CD4-positive, alpha-beta T cell treated with Interleukin-6 for 4 hours (primary cell): ENCODE results near the gene RANBP6.
"Not testable (repeated sequence)": the region's sequence is repeated elsewhere in the genome, so short reads cannot be mapped to it uniquely, and the experiment has no call there.

Experiments
- DNase-seq: peaks from one replicate; pipeline ENCODE4 v3.0.0-alpha.2; 2020; ENCODE audit warnings: mixed read lengths

RANBP6 gene

GRCh38 chr9:6015278-6016157, at the start of gene RANBP6:
Gene RANBP6 (minus strand): TSS chr9:6015624. CDS start chr9:6015607, 17 bp downstream.
- DNase-seq, result peak; percentile 92

GRCh38 chr9:6063146-6063545, 47.7 kb upstream of the RANBP6 start:
- DNase-seq, result peak; percentile 20

DNA sequence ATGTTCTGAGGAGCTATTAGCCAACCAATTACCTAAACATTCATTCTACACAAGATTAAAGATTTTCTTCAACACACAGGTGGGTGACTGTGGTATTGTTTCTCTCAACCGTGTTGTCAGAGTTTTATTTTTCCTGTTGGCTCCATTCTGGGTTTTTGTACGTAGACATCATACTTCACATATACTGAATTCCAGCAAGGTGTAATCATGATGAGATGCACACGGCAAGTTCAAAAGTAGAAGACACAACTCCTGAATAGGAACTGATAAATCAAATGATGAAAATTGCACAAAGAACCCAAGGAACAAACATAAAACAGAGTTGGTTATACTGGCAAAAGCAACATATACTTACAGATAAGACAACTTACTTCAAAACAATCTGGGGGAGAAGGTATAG, 40.2 kb upstream of the RANBP6 start:
- DNase-seq, result no peak

DNA sequence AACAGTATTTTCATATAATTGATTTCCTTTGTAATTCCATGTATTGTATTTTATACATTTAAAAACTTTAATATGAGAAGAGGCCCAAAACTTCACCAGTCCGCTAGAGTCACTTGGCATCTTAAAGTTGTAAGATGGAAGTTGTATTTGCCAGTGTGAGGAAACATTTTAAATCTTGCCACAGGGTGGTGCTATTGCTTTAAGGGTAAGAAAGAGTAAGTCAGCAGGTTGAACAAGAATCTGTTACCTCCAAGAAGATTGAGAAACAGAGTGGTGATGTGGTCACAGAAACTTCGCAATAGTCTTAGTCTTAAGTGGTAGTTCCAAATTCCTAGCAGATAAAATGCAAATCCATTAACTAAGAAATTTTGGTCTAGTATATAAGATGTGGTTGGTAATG, 39.8 kb upstream of the RANBP6 start:
- DNase-seq, result peak; percentile 44

DNA sequence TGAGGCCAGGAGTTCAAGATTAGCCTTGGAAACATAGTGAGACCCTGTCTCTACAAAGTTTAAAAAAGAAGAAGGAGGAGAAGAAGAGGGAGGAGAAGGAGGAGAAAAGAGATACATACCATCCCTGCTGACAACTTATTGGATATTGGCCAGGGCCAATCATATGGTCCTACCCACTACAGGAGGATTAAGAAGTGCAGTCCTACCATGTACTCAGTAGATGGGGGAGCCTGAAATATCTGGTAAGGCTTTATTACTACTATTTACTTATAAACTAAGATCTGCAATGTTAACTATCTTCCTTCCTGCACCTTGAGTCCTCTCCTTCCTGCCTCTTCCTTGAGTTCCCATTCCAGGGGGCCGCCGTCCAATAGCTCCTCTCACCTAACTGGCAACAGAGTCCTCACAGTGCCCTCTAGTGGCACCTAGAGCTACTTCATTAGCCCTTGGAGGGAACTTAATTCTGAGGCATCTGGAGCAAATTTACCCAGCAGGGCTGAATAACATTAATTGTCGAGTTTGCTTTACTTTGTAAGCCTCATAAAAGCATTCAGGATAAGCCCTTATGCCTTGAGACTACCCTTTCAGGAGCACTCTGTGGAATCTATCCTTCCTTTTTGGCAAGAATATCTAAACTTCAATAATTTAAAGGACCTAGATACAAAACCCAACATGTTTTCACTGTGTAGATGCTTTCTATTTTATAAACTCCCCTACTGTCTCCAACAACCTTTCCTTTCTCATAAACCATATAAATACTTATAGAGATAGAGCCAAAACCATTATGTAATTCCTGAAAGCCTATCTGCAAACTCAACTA, 39.1 kb upstream of the RANBP6 start:
- peak; percentile 74 for DNase-seq

DNA sequence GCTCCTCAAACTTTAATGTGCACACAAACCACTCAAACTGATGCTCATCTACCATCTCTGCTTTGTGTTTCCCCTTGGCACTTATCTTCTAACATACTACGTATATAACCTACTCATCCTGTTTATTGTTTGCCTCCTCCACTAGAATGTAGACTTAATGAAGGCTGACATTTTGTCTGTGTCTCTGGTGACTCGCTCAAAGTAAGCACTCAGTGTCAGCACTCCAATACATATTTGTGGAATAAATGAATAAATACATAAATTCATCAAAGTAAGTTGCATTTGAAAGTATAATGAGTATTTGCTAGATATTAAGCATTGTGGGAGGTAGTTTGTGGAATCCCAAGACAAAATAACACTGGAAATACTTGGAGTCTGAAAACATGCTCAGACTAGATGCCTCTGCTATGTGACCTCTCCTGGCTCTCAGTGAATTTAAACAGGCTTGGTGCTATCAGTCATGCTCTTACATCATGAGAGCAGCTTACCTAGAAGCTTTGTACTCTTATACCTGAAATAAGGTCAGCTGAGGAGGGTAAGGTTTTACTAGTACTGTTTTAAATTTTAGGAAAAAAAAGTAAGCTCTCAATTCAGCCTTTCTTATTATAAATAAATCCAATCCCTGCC, 37.0 kb upstream of the RANBP6 start:
- DNase-seq, result no peak

DNA sequence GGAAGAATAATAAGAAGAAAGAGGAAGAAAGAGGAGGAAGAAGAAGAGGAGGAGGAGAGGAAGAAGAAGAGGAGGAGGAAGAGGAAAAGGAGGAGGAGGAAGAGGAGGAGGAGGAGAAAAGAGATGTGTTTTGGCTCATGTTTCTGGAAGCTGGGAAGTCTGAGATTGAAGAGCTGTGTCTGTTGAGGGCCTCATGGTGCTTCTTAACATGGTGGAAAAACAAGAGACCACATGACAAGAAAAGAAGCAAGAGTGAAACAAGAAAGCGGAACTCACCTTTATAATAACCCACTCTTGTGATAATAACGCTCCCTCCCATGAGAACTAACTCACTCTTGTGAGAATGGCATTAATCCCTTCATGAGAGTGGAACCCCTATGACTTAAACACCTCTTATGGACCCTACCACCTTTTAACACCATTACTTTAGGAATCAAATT, 36.1 kb upstream of the RANBP6 start:
- DNase-seq, result no peak

DNA sequence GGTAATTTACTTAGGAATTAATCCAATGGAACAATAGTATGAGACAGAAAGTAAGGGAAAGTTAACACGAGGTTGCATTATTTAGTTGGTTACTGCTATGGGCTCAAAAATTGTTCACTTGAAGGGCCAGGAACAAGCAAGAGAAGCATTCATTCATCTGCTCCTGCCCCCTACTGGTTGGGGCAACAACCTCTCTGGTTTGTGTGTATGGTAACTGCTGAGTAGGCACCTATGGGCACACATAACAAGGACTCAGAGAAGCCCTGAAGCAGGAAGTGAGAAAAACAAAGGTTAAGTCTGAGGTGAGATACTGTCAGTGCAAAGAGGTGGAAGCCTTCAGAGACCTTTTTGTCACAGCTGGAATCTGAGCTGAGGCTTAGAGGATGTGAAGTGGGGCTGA, 34.4 kb upstream of the RANBP6 start:
- no peak for DNase-seq

DNA sequence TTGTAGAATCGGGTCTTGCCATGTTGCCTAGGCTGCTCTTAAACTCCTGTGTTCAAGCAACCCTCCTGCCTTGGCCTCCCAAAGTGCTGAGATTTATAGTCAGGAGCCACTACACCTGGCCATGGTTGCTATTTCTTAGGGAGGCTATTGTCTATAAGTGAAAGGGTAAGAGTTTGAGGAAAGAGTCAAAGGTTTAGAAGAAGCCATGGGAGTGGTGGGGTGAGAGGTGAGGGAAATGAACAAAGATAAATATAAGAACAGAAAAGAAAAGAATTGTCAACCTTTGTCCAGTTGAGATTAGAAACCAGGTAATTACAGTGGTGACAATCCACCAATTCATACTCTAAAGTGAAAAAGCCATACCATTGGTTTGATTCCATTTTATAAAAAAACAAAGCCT, 32.6 kb upstream of the RANBP6 start:
- no peak for DNase-seq

- no peak for DNase-seq
These were observed 31.6 kb upstream of the RANBP6 start for GRCh38 chr9:6047020-6047419.

- DNase-seq, result no peak
These were observed 29.9 kb upstream of the RANBP6 start for GRCh38 chr9:6045364-6045763.

- no peak for DNase-seq
These were observed 24.7 kb upstream of the RANBP6 start for GRCh38 chr9:6040077-6040476.

GRCh38 chr9:6036391-6036790, 21.0 kb upstream of the RANBP6 start:
- no peak for DNase-seq

GRCh38 chr9:6034954-6035353, 19.5 kb upstream of the RANBP6 start:
- DNase-seq, result no peak

DNA sequence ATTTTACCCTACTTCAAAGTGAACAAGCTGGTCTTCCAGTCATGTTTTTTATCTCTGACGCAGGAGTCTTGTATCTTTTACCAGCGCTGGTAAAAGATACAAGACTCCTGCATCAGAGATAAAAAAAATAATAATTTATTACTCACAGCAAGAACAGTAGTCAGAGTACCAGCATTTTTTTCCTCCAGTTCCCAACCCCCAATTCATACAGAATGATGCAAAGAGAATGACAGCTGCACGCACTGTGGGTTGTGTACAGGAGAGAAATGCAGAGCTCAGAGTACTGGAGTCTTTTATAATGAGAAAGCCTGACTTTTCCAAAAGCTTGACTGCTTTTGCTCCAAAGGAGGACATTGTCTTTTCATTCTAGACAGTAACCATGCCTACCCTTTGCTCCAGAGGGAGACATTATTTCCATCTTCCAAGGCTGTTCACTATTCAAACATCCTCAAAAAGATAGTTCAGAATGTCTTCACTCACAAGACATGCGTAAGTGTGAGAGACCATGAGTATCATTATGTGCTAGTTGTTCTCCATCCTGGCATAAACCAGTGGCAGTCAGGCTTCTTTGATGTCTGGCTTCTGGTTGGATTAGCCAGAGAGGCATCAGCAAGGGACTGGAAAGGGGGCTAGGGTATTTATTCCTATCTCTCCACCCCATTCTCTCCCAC, 14.3 kb upstream of the RANBP6 start:
- no peak for DNase-seq

DNA sequence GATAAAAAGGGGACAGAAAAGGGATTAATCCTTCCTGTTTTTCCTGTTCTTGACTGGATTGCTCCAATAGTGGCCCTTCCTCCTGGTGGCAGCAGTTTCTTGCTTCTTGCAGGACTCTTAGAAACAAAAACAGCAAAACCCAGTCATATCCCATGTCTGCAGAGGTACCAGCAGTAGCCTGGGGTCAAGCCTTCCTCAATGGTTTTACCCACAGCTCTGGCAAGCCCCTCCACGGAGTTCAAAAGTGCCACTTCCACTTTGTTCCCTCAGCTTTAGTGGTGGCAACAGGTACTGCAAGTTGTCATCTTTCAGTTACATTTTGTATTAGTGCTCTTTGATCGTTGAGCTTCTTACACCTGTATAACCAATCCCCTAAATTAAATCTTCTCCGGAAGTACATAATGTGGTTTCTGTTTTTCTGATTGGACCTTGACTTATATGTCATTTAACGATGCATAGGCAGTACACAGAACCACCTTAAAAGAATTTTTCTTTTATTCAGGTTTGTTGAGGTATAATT, 8.7 kb upstream of the RANBP6 start:
- peak; percentile 24 for DNase-seq

GRCh38 chr9:6016975-6017374, 1.6 kb upstream of the RANBP6 start:
- DNase-seq, result not testable (repeated sequence)

DNA sequence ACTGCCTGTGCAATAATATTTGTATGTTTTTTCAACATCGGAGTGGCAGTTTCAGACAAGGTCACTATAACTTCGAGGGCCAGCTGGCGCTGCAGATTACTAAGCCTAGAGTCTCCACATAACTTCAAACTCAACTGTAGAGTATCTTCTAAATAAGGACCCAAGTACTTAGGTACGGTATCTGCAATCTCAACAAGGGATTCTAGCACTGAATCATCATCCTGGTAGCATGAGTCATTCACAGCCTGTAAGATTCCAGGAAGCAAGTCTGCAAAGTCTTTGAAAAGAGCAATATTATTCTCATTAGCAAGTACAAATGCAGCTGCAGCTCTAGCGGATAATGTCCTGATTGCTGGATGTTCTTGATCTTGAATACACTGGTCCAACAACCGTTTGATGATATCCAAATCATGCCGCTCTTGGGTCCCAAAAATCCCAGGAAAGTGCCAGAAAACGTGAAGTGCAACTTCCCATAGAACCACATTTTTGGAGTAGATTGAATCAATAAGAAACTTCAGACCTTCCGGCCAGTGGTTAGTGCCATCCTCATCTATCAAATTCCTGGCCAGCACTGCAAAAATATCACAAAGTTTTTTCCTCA, 654 bp downstream of the RANBP6 start:
- DNase-seq, result peak; percentile 27

- DNase-seq, result peak; percentile 96
These were observed 7.0 kb downstream of the RANBP6 start for GRCh38 chr9:6008169-6008979.

- DNase-seq, result peak; percentile 84
These were observed 7.7 kb downstream of the RANBP6 start for GRCh38 chr9:6007770-6008168.
